Testis (tissue), 3 donors: ENCODE results near the gene VEGFD. TPM values are rescaled to one million over a fixed set of nuclear protein-coding genes. Genes with fewer than 3 reads are reported as not detected.

Experiments
- DNase-seq: peaks from one replicate; pipeline ENCODE4 v3.0.0-alpha.2; 2019
- H3K27ac ChIP-seq, 2 donors: fragments of 200-600 bp; sonication (generic); one replicate each; pipeline ENCODE4 v1.5.1; 2019
- H3K27me3 ChIP-seq: fragments of 200-600 bp; sonication (generic); one replicate; pipeline ENCODE4 v1.5.1; 2019
- H3K36me3 ChIP-seq: fragments of 200-600 bp; sonication (generic); one replicate; pipeline ENCODE4 v1.5.1; 2017; ENCODE audit warnings: low read depth; ENCODE audit errors: missing control alignments
- H3K4me1 ChIP-seq: fragments of 200-600 bp; sonication (generic); one replicate; pipeline ENCODE4 v1.5.1; 2019
- H3K4me3 ChIP-seq, 2 donors: fragments of 200-600 bp; sonication (generic); one replicate each; pipeline ENCODE4 v1.5.1; 2017 to 2019
- H3K9me3 ChIP-seq: fragments of 200-600 bp; sonication (generic); one replicate; pipeline ENCODE4 v1.5.1; 2017
- POLR2A ChIP-seq: fragments of 450-650 bp; IDR thresholded peaks from one replicate; pipeline ENCODE4 v1.6.1; 2017; ENCODE audit warnings: antibody characterized with exemption, mild to moderate bottlenecking, moderate library complexity
- WGBS, 2 donors: methylation state at CpG; one replicate each; pipeline ENCODE4 v1.1.5; 2018; 5-methylcytosine and 5-hydroxymethylcytosine counted together
- intact Hi-C: fragments of 100-400 bp; cut with DNase I; formaldehyde crosslinking; loops from one replicate; pipeline ENCODE4 v1.15.1; 2023; ENCODE audit warnings: low total_unique reads
- polyA plus RNA-seq: library from polyadenylated mRNA; stranded (reverse); fragments of 350-450 nt; fragmentation: Illumina TruSeq; extraction: RNeasy Lipid Tissue Mini Kit (QIAGEN cat#74804); gene quantifications from one replicate; pipeline ENCODE4 v1.2.3, GENCODE V29; 2014; ENCODE audit warnings: low read depth, low replicate concordance; ENCODE audit not compliant: insufficient read depth
- total RNA-seq, 2 donors: library from RNA; depleted of rRNA; stranded (reverse); fragments of >200 nt; gene quantifications; one replicate each; pipeline ENCODE4 v1.2.3, GENCODE V29; 2016
- TF ChIP-seq, protein P1 (sequence below), 3 experiments: fragments of 450-650 bp in 2 of 3; fragments of 200-600 bp in 1 of 3; sonication (generic) in 1 of 3; IDR thresholded peaks; one replicate each; pipeline ENCODE4 v1.5.1; 2016 to 2019; ENCODE audit warnings: antibody characterized with exemption in 3 of 3, mild to moderate bottlenecking in 2 of 3, moderate library complexity in 1 of 3

The VEGFD gene
- total and polyA plus RNA-seq, 3 donors from 2014 or later, result 0.74 to 1.5 (median 1.3) TPM

DNA sequence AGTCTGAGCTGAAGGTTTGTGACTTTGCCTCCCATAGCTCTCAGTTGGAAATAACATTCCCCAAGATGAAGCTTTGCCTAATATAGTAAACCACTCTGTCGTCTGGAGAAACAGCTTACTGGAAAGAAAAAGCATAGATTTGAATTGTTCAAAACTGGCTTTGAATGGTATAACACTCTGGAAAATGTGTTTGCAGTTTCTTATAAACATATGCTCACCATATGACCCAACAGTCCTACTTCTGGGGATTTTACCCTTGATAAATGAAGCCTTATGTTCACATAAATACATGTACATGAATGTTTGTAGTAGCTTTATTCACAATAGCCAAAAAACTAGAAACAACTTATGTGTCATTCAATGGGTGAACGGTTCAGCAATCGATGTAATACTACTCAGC, 10.2 kb downstream of the VEGFD start:
- Histone ChIP-seq H3K27me3 (no peaks in the 10 kb centered on the region), H3K36me3 (no peaks in the 10 kb centered on the region), H3K4me1 (no peaks in the 10 kb centered on the region), H3K4me3 (no peak overlapping the region), H3K9me3 (no peaks in the 10 kb centered on the region), H3K27ac (no peak overlapping the region)
- intact Hi-C loops, result no loop called here
- no peak for DNase-seq
- 88 to 93% methylated on average over 3 of the region's 3 CpGs for WGBS, 2 donors
- TF ChIP-seq, protein P1, sequence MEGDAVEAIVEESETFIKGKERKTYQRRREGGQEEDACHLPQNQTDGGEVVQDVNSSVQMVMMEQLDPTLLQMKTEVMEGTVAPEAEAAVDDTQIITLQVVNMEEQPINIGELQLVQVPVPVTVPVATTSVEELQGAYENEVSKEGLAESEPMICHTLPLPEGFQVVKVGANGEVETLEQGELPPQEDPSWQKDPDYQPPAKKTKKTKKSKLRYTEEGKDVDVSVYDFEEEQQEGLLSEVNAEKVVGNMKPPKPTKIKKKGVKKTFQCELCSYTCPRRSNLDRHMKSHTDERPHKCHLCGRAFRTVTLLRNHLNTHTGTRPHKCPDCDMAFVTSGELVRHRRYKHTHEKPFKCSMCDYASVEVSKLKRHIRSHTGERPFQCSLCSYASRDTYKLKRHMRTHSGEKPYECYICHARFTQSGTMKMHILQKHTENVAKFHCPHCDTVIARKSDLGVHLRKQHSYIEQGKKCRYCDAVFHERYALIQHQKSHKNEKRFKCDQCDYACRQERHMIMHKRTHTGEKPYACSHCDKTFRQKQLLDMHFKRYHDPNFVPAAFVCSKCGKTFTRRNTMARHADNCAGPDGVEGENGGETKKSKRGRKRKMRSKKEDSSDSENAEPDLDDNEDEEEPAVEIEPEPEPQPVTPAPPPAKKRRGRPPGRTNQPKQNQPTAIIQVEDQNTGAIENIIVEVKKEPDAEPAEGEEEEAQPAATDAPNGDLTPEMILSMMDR (IDR thresholded peaks at IDR 0.05), result no peak
- TF ChIP-seq POLR2A, result no peak

DNA sequence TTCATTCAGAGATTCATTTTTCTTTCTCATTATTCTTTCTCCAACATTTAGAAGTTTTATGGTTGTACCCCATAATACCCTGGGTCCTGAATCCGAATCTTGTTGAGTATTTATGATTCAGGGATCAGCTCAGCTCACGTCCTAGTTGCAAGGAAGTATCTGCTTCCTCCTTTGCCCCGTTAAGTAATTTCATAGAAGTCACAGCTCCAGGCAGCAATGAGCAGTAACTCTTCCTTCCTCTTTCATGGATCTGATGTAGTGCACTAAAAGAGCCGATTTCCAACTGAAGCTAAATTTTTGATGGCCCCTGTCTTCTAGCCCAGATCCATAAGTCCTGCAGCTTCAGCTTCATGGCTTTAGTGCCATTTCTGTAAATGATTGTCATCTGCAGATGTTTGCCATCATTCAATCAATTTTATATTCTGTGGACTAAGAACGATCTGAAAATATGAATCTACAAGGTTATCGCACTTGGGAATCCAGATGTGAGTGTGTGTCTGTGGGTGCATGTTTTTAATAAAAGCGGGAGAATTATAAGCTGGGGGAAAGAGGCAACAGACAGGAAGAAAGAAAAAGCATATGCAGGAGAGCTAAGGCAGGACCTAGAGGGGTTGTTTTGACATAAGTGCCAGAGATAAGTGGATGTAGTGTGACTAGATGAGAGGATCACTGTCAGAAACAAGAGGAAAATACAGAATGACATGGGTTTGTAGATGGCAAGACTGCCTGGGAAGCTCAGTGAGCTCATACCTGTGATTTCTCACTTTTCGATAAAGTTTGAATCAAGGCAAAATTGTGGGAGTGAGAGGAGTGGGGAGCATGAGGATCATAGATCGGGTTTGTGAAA, 17.5 kb downstream of the VEGFD start:
- intact Hi-C loops, result no loop called here
- Histone ChIP-seq H3K36me3 (no peaks in the 10 kb centered on the region), H3K9me3 (no peaks in the 10 kb centered on the region), H3K4me1 (no peaks in the 10 kb centered on the region), H3K4me3 (no peak overlapping the region), H3K27me3 (no peaks in the 10 kb centered on the region), H3K27ac (no peak overlapping the region)
- DNase-seq, result no peak
- WGBS, 2 donors, result 84 to 91% methylated on average over 9 of the region's 9 CpGs
- TF ChIP-seq, protein P1 (IDR thresholded peaks at IDR 0.05), result no peak
- TF ChIP-seq POLR2A, result no peak

DNA sequence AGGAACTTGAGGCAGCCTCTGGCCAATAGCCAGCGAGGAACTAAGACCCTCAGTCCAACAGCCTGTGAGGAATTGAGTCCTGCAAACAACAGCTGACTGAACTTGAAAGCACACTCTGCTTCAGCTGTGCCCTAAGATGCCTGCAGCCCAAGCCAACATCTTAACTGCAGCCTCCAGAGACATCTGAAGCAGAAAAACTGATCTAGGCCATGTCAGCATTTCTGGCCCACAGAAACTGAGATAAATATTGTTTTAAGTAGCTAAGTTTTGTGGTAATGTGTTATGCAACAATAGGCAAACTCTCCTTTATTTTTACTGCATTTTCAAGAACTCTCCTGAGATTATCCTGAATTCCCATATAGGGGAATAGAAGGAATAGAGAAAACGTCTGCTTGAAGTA, 24.5 kb downstream of the VEGFD start:
- Histone ChIP-seq H3K4me1 (no peaks in the 10 kb centered on the region), H3K4me3 (no peak overlapping the region), H3K36me3 (no peaks in the 10 kb centered on the region), H3K27ac (no peak overlapping the region), H3K9me3 (no peaks in the 10 kb centered on the region), H3K27me3 (no peaks in the 10 kb centered on the region)
- intact Hi-C loops, result no loop called here
- WGBS, 2 donors, result 70% methylated on average over 2 of the region's 2 CpGs
- no peak for TF ChIP-seq POLR2A
- TF ChIP-seq, protein P1 (IDR thresholded peaks at IDR 0.05), result no peak
- no peak for DNase-seq

DNA sequence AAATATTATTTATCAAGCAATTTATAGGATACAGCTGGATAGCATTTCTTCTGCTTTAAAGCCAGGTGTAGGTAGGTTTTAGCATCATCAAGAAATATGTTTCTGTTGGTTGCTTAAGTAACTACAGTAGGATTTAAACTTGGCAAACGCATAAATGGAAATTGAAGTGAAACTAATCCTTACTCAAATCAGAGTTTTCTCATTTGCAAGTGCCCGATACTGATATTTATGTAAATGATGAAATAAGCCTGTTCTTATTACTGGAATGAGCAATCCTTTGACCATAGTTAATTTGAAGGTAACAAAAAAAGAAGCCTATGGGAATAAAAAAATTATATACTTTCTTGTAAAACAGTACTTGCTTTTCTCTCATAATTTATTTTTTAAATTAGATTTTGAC, 25.7 kb downstream of the VEGFD start:
- 89 to 90% methylated on average over 2 of the region's 2 CpGs for WGBS, 2 donors
- Histone ChIP-seq H3K4me1 (no peaks in the 10 kb centered on the region), H3K27me3 (no peaks in the 10 kb centered on the region), H3K4me3 (no peak overlapping the region), H3K9me3 (no peaks in the 10 kb centered on the region), H3K36me3 (no peaks in the 10 kb centered on the region), H3K27ac (no peak overlapping the region)
- TF ChIP-seq POLR2A, result no peak
- TF ChIP-seq, protein P1 (IDR thresholded peaks at IDR 0.05), result no peak
- DNase-seq, result no peak
- intact Hi-C loops, result no loop called here

DNA sequence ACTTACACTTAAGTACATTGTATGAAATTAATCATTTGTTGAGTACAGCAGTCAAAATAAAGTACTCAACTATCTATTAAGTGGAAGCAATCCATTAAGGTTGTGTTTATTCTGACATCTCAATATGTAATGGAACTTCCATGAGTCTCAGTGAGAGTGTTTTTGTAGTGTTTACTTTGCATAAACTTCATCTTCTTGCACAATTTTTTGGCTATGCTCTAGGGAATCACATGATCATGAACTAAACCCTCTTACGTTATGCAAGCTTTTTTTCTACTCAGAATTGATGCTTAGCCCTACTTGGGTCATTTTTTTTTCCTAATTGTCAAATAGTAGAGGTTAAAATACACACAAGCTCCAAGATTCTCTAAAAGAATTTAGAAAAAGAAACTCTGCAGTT, 27.8 kb downstream of the VEGFD start:
- no peak overlapping the region for H3K4me3 ChIP-seq
- no peak overlapping the region for H3K27ac ChIP-seq
- WGBS, 2 donors, result 29 to 50% methylated on average over 1 of the region's 1 CpG
- TF ChIP-seq, protein P1 (IDR thresholded peaks at IDR 0.05), result no peak
- TF ChIP-seq POLR2A, result no peak
- no peaks in the 10 kb centered on the region for H3K4me1 ChIP-seq
- DNase-seq, result no peak
- intact Hi-C loops, result no loop called here
- no peaks in the 10 kb centered on the region for H3K9me3 ChIP-seq
- H3K36me3 ChIP-seq, result no peaks in the 10 kb centered on the region
- no peaks in the 10 kb centered on the region for H3K27me3 ChIP-seq
